Gastroesophageal sphincter (tissue), 4 donors: ENCODE data around the gene NDUFS1. TPM values are rescaled to one million over a fixed set of nuclear protein-coding genes. Genes with fewer than 3 reads are reported as not detected.
A peak's percentile ranks its signal among the peaks of the same experiment; 100 is the strongest.

Experiments
- ATAC-seq: fragments of 150-250 bp; one replicate; pipeline ENCODE4 v1.9.1; 2016; ENCODE audit warnings: mild to moderate bottlenecking, moderate library complexity
- H3K27ac ChIP-seq, 4 donors: fragments of 200-600 bp; sonication (generic) in 3 of 4; 1 replicate in 3 of 4; 2 replicates in 1 of 4; pipeline ENCODE4 v1.5.1; 2016 to 2019
- H3K27me3 ChIP-seq: fragments of 200-600 bp; sonication (generic); one replicate; pipeline ENCODE4 v1.5.1; 2019
- H3K36me3 ChIP-seq, 2 donors: fragments of 200-600 bp; sonication (generic); one replicate each; pipeline ENCODE4 v1.5.1; 2019; ENCODE audit warnings: control low read depth in 1 of 2
- H3K4me1 ChIP-seq, 3 donors: fragments of 200-600 bp; sonication (generic); 1 replicate in 2 of 3; 2 replicates in 1 of 3; pipeline ENCODE4 v1.5.1; 2016 to 2019; ENCODE audit warnings: control low read depth in 2 of 3
- H3K4me3 ChIP-seq, 2 donors: fragments of 200-600 bp; sonication (generic); one replicate each; pipeline ENCODE4 v1.5.1; 2019; ENCODE audit warnings: mild to moderate bottlenecking in 1 of 2, moderate library complexity in 1 of 2
- H3K9me3 ChIP-seq, 3 donors: fragments of 200-600 bp; sonication (generic); one replicate each; pipeline ENCODE4 v1.5.1; 2017 to 2019; ENCODE audit warnings: control low read depth in 2 of 3
- CTCF ChIP-seq, 4 experiments: fragments of 200-600 bp in 2 of 4; fragments of 450-650 bp in 2 of 4; sonication (generic) in 1 of 4; IDR thresholded peaks; one replicate each; pipeline ENCODE4 v1.5.1; 2017 to 2019; ENCODE audit warnings: antibody characterized with exemption in 4 of 4, mild to moderate bottlenecking in 2 of 4, moderate library complexity in 2 of 4
- EP300 ChIP-seq: sonication (generic); formaldehyde crosslinking; IDR thresholded peaks from one replicate; pipeline ENCODE4 v1.6.1; 2017; ENCODE audit warnings: antibody characterized with exemption, mild to moderate bottlenecking
- POLR2A ChIP-seq, 2 donors: fragments of 450-650 bp; IDR thresholded peaks; one replicate each; pipeline ENCODE4 v1.6.1; 2017; ENCODE audit warnings: antibody characterized with exemption in 2 of 2, mild to moderate bottlenecking in 2 of 2, moderate library complexity in 1 of 2
- POLR2AphosphoS5 ChIP-seq: sonication (generic); formaldehyde crosslinking; IDR thresholded peaks from one replicate; pipeline ENCODE4 v1.6.1; 2017; ENCODE audit warnings: antibody characterized with exemption
- WGBS, 2 donors: methylation state at CpG; one replicate each; pipeline ENCODE4 v1.1.5; 2018; ENCODE audit warnings: low coverage in 1 of 2; 5-methylcytosine and 5-hydroxymethylcytosine counted together
- total RNA-seq, 4 donors: library from RNA; depleted of rRNA; stranded (reverse); fragments of >200 nt; gene quantifications; one replicate each; pipeline ENCODE4 v1.1.0, GENCODE V29; 2016

NDUFS1 gene
- total RNA-seq, 4 donors from 2014 or later = 101 to 165 (median 123) TPM

DNA sequence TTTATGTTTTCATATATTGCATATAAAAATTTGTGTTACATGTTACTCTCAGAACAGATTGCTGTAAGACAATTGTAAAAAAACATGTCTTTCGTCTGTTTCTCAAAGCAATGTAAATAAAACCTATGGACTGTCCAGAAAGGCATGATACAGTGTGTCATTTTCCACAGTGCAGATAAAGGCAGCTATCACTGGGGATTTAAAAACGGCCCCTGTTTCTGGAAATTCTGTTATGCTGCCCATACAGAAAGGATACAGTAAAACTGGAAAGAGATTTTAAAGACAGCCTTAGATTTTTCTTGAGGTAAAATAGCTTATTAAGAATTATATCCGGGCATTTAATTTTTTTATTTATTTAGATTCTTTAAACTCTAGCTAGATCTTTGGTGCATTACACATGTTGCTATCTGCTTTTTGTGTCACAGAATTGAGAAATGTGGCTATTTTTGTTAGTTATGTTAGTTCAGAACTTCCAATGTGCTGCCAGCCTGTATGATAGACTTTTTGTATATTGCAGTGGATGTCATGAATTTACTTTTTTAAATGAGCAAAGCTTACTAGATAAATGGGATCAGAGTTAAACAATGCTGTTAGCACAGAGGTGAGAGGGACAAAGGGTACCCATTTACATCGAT is 72.4 kb downstream of the NDUFS1 start:
- no peak for ATAC-seq
- 0 to 2% methylated on average over 4 of the region's 4 CpGs for WGBS, 2 donors
- Histone ChIP-seq H3K4me3 (peak overlapping the region; percentile 96 to 98), H3K9me3 (no peaks in the 10 kb centered on the region), H3K4me1 (peaks cover 0 to 52% (median 0%) of the 10 kb centered on the region in 3 donors), H3K36me3 (peaks cover 0 to 9% of the 10 kb centered on the region in 2 donors), H3K27ac (peak overlapping the region; percentile 89 to 99 (median 99)), H3K27me3 (no peaks in the 10 kb centered on the region)
- TF ChIP-seq EP300 (no peak), CTCF (IDR thresholded peaks at IDR 0.05) (no peak), POLR2A (IDR thresholded peaks at IDR 0.05) (no peak), POLR2AphosphoS5 (no peak)

GRCh38 chr2:206085742-206086445 is 73.3 kb downstream of the NDUFS1 start, which contains the start of gene INO80D:
Gene INO80D (minus strand): TSS chr2:206086174. CDS start chr2:206063016, 23,158 bp downstream.
- Histone ChIP-seq H3K27ac (peak within 1 kb of the TSS; percentile 89 to 99 (median 99)), H3K9me3 (no peaks in the 10 kb centered on the region), H3K4me1 (peaks cover 0 to 53% (median 0%) of the 10 kb centered on the region in 3 donors), H3K36me3 (peaks cover 0 to 9% of the 10 kb centered on the region in 2 donors), H3K27me3 (no peaks in the 10 kb centered on the region), H3K4me3 (peak within 1 kb of the TSS; percentile 96 to 98)
- 0 to 2% methylated on average over 8 to 16 of the region's 39 CpGs for WGBS, 2 donors
- TF ChIP-seq POLR2AphosphoS5 (peak; percentile 34), POLR2A (IDR thresholded peaks at IDR 0.05) (peak; percentile 39 to 49), EP300 (no peak), CTCF (IDR thresholded peaks at IDR 0.05) (peak in 3 of 4 experiments; percentile 46 to 64 (median 51))
- peak; percentile 82 for ATAC-seq

DNA sequence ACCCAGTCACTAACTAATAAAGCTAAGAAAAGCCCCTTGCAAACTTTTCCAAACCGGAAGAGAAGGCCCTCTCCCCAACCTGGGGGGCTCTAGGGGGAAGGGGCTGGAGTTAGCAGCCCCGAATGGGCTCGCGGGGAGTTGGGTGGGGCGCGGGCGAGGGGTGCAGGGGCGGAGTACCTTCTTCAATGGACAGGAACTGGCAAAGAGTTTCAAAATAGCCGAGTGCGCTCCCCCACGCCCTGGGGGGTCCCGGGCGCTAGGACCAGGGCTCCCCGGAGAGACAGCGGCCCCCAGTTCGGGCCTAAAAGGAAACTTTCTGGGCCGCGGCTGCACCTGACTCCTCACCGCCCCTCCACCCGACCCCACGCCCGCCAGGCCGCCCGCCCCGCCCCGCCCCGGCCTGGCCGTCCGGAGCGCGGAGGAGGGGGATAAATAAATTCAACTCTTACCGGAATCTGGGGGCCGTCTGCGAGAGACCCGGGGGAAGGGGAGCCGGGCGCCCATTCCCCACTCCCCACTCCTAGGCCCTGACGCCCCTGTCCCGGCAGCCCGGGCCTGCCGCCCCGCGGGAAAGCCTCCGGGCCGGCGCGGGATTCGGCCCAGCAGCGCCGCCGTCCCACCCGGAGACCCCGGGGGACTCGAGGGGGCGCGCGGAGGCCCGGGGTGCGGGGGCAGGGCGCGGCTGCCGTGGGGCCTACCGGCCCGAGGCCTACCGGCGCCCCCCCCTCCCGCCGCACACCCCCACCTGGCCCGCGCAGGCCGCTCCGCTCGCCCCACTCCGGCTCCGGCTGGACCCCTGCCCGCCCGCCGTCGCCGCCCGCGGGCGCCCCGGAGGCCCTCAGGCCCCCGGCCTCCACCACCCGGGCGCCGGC is 74.1 kb downstream of the NDUFS1 start:
- peaks cover 0 to 4% of the 10 kb centered on the region in 2 donors for H3K36me3 ChIP-seq
- no peak for TF ChIP-seq POLR2AphosphoS5
- no peak for TF ChIP-seq EP300
- TF ChIP-seq POLR2A (IDR thresholded peaks at IDR 0.05) = no peak
- no peak for TF ChIP-seq CTCF (IDR thresholded peaks at IDR 0.05)
- no peaks in the 10 kb centered on the region for H3K27me3 ChIP-seq
- WGBS, 2 donors = no CpG with 5 or more reads among the region's 88 CpGs
- H3K4me3 ChIP-seq = peak overlapping the region; percentile 96 to 98
- H3K9me3 ChIP-seq = no peaks in the 10 kb centered on the region
- peak overlapping the region; percentile 89 to 99 (median 99) for H3K27ac ChIP-seq
- peak; percentile 45 for ATAC-seq
- H3K4me1 ChIP-seq = peaks cover 0 to 57% (median 0%) of the 10 kb centered on the region in 3 donors

DNA sequence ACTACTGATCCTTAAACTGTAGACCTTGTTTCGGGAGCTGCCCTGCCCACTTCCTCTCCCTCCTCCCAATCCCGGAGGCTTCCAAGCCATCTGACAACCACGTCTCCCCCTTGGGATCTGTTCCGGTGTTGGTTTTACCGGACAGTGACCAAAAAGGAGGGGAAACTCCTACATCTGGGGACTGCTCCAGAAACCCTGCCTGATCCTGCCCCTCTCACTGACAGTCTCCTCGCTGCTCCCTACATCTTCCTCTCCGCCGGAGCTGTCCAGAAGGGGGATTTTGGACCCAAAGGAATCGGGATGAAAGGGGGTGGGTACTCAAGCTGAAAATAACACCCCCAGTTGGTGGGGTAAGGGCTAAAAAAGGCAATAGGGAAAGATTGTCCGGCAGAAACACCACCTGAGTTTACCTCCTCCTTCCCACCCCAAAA is 74.8 kb downstream of the NDUFS1 start:
- Histone ChIP-seq H3K9me3 (no peaks in the 10 kb centered on the region), H3K4me3 (peak overlapping the region; percentile 96 to 98), H3K36me3 (no peaks in the 10 kb centered on the region), H3K27me3 (no peaks in the 10 kb centered on the region), H3K27ac (peak overlapping the region; percentile 89 to 99 (median 99)), H3K4me1 (peaks cover 0 to 63% (median 0%) of the 10 kb centered on the region in 3 donors)
- 0 to 3% methylated on average over 5 to 8 of the region's 10 CpGs for WGBS, 2 donors
- TF ChIP-seq EP300 (no peak), POLR2AphosphoS5 (peak; percentile 81), CTCF (IDR thresholded peaks at IDR 0.05) (peak in 2 of 4 experiments; percentile 2 to 5), POLR2A (IDR thresholded peaks at IDR 0.05) (peak; percentile 31 to 53)
- ATAC-seq = peak; percentile 82
